ENCODE measurements around the gene C1orf159. TPM values are rescaled to one million over a fixed set of nuclear protein-coding genes. Genes with fewer than 3 reads are reported as not detected.
A peak's percentile ranks its signal among the peaks of the same experiment; 100 is the strongest.

Gene C1orf159
- total and polyA plus RNA-seq, 2 experiments from 2014 or later = 7.1 to 25.1 TPM

DNA sequence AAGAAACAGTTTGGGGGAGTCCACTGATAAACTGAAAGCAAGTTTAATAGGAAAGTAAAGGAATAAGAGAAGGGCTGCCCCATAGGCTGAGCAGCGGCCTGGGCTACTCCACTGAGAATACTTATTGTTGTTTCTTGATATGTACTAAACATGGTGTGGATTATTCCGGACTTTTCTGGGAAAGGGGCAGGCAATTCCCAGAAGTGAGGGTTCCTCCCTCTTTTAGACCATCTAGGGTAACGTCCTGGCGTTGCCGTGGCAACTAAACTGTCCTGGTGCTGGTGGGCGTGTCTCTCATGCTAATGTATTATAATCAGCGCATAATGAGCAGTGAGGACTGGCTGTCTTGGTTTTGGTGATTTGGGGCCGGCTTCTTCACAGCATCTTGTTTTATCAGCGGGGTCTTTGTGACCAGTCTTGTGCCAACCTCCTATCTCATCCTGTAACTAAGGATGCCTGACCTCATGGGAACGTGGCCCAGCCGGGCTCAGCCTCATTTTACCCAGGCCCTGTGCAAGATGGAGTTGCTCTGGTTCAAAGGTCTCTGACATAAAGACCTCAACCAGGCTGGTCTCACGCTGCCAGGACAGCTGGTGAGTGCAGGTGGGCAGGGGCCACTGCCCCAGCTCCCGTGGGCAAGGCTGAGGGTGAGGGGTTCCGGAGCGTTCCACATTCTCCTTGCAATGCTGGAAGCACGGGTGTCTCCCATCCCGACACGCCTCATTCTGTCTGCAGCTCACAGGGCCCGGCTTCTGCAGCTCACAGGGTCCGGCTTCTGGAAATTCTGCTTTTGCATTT is 19.6 kb upstream of the C1orf159 start:
- whole genome bisulfite sequencing (ENCODE audit: low lambda C conversion rate, missing lambda C conversion rate) = 92% methylated on average over 20 of the region's 20 CpGs
- peaks cover 23% of the 10 kb centered on the region for H3K4me1 ChIP-seq (ENCODE audit: insufficient read depth)
- no peak overlapping the region for H3K4me2 ChIP-seq
- H3K4me3 ChIP-seq = no peak overlapping the region
- TF ChIP-seq EZH2phosphoT487 (IDR thresholded peaks at IDR 0.05; ENCODE audit: low read depth, severe bottlenecking, unreplicated experiment) (no peak), EZH2 (IDR thresholded peaks at IDR 0.05; ENCODE audit: borderline replicate concordance) (no peak)
- TF ChIP-seq, protein P1, sequence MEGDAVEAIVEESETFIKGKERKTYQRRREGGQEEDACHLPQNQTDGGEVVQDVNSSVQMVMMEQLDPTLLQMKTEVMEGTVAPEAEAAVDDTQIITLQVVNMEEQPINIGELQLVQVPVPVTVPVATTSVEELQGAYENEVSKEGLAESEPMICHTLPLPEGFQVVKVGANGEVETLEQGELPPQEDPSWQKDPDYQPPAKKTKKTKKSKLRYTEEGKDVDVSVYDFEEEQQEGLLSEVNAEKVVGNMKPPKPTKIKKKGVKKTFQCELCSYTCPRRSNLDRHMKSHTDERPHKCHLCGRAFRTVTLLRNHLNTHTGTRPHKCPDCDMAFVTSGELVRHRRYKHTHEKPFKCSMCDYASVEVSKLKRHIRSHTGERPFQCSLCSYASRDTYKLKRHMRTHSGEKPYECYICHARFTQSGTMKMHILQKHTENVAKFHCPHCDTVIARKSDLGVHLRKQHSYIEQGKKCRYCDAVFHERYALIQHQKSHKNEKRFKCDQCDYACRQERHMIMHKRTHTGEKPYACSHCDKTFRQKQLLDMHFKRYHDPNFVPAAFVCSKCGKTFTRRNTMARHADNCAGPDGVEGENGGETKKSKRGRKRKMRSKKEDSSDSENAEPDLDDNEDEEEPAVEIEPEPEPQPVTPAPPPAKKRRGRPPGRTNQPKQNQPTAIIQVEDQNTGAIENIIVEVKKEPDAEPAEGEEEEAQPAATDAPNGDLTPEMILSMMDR (IDR thresholded peaks at IDR 0.05; ENCODE audit: poor library complexity) = no peak
- no peaks in the 10 kb centered on the region for H3K27me3 ChIP-seq
- H2AFZ ChIP-seq = no peak overlapping the region
- no peaks in the 10 kb centered on the region for H3K9me3 ChIP-seq (ENCODE audit: low read depth)
- no peak for DNase-seq (ENCODE audit: low spot score)
- peak overlapping the region; percentile 70 for H3K27ac ChIP-seq
- H3K36me3 ChIP-seq (replicated peaks; ENCODE audit: insufficient read depth, low read depth) = no peaks in the 10 kb centered on the region
- H3K79me2 ChIP-seq = peaks cover 20% of the 10 kb centered on the region
- H3K9me2 ChIP-seq (replicated peaks; ENCODE audit: insufficient read depth) = no peaks in the 10 kb centered on the region
- H4K20me1 ChIP-seq (ENCODE audit: insufficient read depth, poor library complexity, severe bottlenecking) = no peaks in the 10 kb centered on the region

DNA sequence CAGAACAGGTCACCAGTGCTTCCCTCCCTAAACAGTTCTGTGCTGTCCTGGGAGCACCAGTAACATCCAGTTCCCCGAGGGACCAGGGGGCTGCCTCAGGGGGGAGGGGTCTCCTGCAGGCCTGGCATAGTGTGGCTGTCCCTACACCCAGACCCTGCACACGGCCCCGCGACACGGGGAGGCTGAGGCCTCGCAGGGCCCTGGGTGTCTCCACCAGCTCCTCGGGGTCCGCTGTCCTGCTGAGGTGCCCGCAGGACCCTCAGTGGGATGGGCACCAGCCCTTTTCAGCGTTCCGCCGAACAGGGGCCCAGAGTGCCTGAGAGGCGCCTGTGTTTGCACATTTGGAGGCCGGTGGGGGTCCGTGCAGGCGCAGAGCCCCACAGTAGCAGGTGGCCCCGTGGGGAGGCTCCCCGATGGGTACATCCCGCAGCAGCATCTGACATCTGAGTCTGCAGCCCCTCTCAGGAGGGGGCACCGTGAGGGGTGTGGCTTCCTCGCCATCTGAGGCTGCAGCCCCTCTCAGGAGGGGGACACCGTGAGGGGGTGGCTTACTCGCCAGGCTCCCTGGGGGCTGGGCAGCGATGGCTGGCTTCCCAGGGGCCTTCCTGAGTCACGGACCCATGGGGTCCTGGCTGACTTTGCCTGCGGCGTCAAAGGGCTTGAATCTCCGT is 18.5 kb upstream of the C1orf159 start:
- Histone ChIP-seq H3K79me2 (peaks cover 21% of the 10 kb centered on the region), H3K9me3 (ENCODE audit: low read depth) (no peaks in the 10 kb centered on the region), H3K4me1 (ENCODE audit: insufficient read depth) (peaks cover 27% of the 10 kb centered on the region), H3K36me3 (replicated peaks; ENCODE audit: insufficient read depth, low read depth) (no peaks in the 10 kb centered on the region), H3K4me3 (no peak overlapping the region), H3K27me3 (no peaks in the 10 kb centered on the region), H3K9me2 (replicated peaks; ENCODE audit: insufficient read depth) (no peaks in the 10 kb centered on the region), H2AFZ (no peak overlapping the region), H3K4me2 (no peak overlapping the region), H4K20me1 (ENCODE audit: insufficient read depth, poor library complexity, severe bottlenecking) (no peaks in the 10 kb centered on the region), H3K27ac (no peak overlapping the region)
- TF ChIP-seq EZH2phosphoT487 (IDR thresholded peaks at IDR 0.05; ENCODE audit: low read depth, severe bottlenecking, unreplicated experiment) (no peak), EZH2 (IDR thresholded peaks at IDR 0.05; ENCODE audit: borderline replicate concordance) (no peak)
- TF ChIP-seq, protein P1 (IDR thresholded peaks at IDR 0.05; ENCODE audit: poor library complexity) = no peak
- WGBS (ENCODE audit: low lambda C conversion rate, missing lambda C conversion rate) = 97% methylated on average over 24 of the region's 28 CpGs
- no peak for DNase-seq (ENCODE audit: low spot score)

DNA sequence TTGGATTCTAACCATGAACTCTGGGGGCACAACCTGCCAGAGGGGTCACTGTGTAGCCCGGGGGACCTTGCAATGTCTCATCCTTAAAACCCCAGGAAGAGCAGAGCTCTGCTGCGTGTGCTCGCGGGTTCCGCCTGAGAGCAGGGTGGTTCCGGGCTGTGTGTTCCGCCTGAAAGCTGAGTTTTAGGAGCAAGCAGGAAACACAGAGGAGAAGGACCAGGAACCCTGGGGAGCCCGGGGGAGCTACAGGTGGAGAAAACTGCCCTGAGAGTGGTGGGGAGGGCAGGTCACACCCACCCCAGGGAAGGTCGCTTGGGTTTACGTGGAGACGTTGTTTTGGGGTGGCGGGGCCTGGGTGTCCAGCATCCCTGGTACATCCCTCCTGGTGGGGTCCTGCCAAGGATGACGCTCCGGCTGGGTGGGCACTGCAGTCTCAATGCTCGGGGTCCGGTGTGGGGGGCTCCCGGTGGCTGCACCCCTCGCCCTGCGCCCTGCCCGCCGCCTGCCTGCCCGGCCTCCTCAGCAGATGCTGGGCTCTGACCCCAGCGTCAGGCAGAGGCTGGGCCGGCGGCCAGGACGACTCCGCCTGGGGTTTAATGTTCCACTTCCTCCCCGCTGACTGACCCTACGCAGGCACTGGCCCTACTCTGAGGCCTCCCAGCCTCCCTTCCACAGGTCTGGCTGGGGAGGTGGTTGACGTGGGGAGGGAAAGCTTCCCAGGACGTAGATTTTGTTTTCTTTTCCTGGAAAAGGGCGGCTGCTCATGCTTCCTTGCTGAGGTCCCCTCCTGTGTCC is 17.3 kb upstream of the C1orf159 start:
- Histone ChIP-seq H3K4me1 (ENCODE audit: insufficient read depth) (peaks cover 39% of the 10 kb centered on the region), H3K4me3 (no peak overlapping the region), H3K36me3 (replicated peaks; ENCODE audit: insufficient read depth, low read depth) (no peaks in the 10 kb centered on the region), H3K9me2 (replicated peaks; ENCODE audit: insufficient read depth) (no peaks in the 10 kb centered on the region), H3K4me2 (no peak overlapping the region), H3K79me2 (peaks cover 29% of the 10 kb centered on the region), H4K20me1 (ENCODE audit: insufficient read depth, poor library complexity, severe bottlenecking) (no peaks in the 10 kb centered on the region), H3K27me3 (no peaks in the 10 kb centered on the region), H3K27ac (no peak overlapping the region), H3K9me3 (ENCODE audit: low read depth) (no peaks in the 10 kb centered on the region), H2AFZ (no peak overlapping the region)
- no peak for DNase-seq (ENCODE audit: low spot score)
- WGBS (ENCODE audit: low lambda C conversion rate, missing lambda C conversion rate) = 79% methylated on average over 28 of the region's 32 CpGs
- TF ChIP-seq EZH2 (IDR thresholded peaks at IDR 0.05; ENCODE audit: borderline replicate concordance) = no peak
- TF ChIP-seq, protein P1 (IDR thresholded peaks at IDR 0.05; ENCODE audit: poor library complexity) = no peak
- TF ChIP-seq EZH2phosphoT487 (IDR thresholded peaks at IDR 0.05; ENCODE audit: low read depth, severe bottlenecking, unreplicated experiment) = no peak
